NT2/D1 (cell line): ENCODE results near the gene CA12.

Experiments
- SUZ12 ChIP-seq: IDR thresholded peaks from 2 replicates; pipeline ENCODE4 v1.6.1; 2011; ENCODE audit not compliant: insufficient read length, insufficient read depth; ENCODE audit errors: extremely low read depth
- YY1 ChIP-seq: IDR thresholded peaks from 2 replicates; pipeline ENCODE4 v1.6.1; 2011; ENCODE audit not compliant: insufficient read length, insufficient read depth
- ZNF274 ChIP-seq: IDR thresholded peaks from 2 replicates; pipeline ENCODE4 v1.6.1; 2011; ENCODE audit warnings: mild to moderate bottlenecking, low read depth, low read length

DNA sequence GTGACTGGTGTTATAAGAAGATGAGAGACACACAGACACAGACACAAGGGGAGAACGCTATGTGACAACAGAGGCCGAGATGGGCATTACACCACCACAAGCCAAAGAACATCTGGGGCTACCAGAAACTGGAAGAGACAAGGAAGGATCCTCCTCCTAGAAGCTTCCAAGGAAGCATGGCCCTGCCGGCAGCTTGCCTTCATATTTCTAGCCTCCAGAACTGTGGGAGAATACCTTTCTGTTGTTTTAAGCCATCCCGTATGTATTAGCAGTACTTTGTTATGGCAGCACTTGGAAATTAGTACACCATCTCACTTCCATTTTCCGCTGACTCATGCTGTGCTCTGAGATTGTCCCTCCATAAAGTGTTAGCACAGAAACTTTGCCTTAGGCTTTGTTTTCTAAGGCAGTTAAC lies 38.7 kb upstream of the CA12 start:
- TF ChIP-seq SUZ12 (no peak), ZNF274 (no peak), YY1 (no peak)
